A673 (cell line): Measurements from ENCODE around the gene CD3E.

Source experiments
- CTCF ChIP-seq: fragments of 300-800, 200-600 bp; sonication (generic); conservative IDR thresholded peaks from 2 replicates; pipeline ENCODE4 v1.5.1; 2017; ENCODE audit warnings: low read depth, mild to moderate bottlenecking, antibody characterized with exemption, low read length, moderate library complexity, mixed read lengths
- EZH2 ChIP-seq: fragments of 200-600 bp; sonication (generic); IDR thresholded peaks from 2 replicates; pipeline ENCODE4 v1.6.1; 2017; ENCODE audit warnings: borderline replicate concordance, low read depth, mild to moderate bottlenecking, mixed read lengths, antibody characterized with exemption, low read length; ENCODE audit not compliant: poor library complexity, severe bottlenecking

GRCh38 chr11:118286545-118286944, 18.0 kb upstream of the CD3E start:
- no peak for TF ChIP-seq CTCF
- no peak for TF ChIP-seq EZH2
